HEK293T (cell line): ENCODE results near the gene GABRR3.

ENCODE experiments used
- ARNT ChIP-seq: fragments of 450-650 bp; IDR thresholded peaks from 2 replicates; pipeline ENCODE4 v1.6.1; 2017; ENCODE audit warnings: mild to moderate bottlenecking
- BHLHE40 ChIP-seq: fragments of 450-650 bp; IDR thresholded peaks from 2 replicates; pipeline ENCODE4 v1.6.1; 2016; ENCODE audit warnings: mild to moderate bottlenecking, moderate library complexity, borderline replicate concordance
- ELF4 ChIP-seq: fragments of 450-650 bp; IDR thresholded peaks from 2 replicates; pipeline ENCODE4 v1.6.1; 2017; ENCODE audit warnings: antibody characterized with exemption
- FOXK2 ChIP-seq: fragments of 450-650 bp; IDR thresholded peaks from 2 replicates; pipeline ENCODE4 v1.6.1; 2016; ENCODE audit warnings: mild to moderate bottlenecking
- FOXM1 ChIP-seq: fragments of 450-650 bp; IDR thresholded peaks from 2 replicates; pipeline ENCODE4 v1.6.1; 2017; ENCODE audit warnings: mild to moderate bottlenecking, borderline replicate concordance
- HDGF ChIP-seq: fragments of 450-650 bp; IDR thresholded peaks from 2 replicates; pipeline ENCODE4 v1.6.1; 2017; ENCODE audit warnings: antibody characterized with exemption, borderline replicate concordance
- LEF1 ChIP-seq: fragments of 450-650 bp; IDR thresholded peaks from 2 replicates; pipeline ENCODE4 v1.6.1; 2017; ENCODE audit warnings: mild to moderate bottlenecking, borderline replicate concordance
- NFRKB ChIP-seq: fragments of 450-650 bp; IDR thresholded peaks from 2 replicates; pipeline ENCODE4 v1.6.1; 2016; ENCODE audit warnings: mild to moderate bottlenecking, moderate library complexity
- SP1 ChIP-seq: fragments of 450-650 bp; IDR thresholded peaks from 2 replicates; pipeline ENCODE4 v1.6.1; 2017
- SUZ12 ChIP-seq: fragments of 450-650 bp; IDR thresholded peaks from 2 replicates; pipeline ENCODE4 v1.6.1; 2016; ENCODE audit warnings: mild to moderate bottlenecking
- TARDBP ChIP-seq: fragments of 450-650 bp; IDR thresholded peaks from 2 replicates; pipeline ENCODE4 v1.6.1; 2016
- ZNF384 ChIP-seq: fragments of 450-650 bp; IDR thresholded peaks from 2 replicates; pipeline ENCODE4 v1.6.1; 2016

GRCh38 chr3:98004721-98005120 is 30.4 kb downstream of the GABRR3 start:
- no peak for TF ChIP-seq FOXK2
- TF ChIP-seq BHLHE40, result no peak
- no peak for TF ChIP-seq ZNF384
- no peak for TF ChIP-seq LEF1
- TF ChIP-seq SUZ12, result no peak
- TF ChIP-seq FOXM1, result no peak
- no peak for TF ChIP-seq NFRKB
- no peak for TF ChIP-seq TARDBP
- no peak for TF ChIP-seq ELF4
- no peak for TF ChIP-seq ARNT
- TF ChIP-seq SP1, result no peak
- TF ChIP-seq HDGF, result no peak
